Spinal cord (tissue), 10 donors: ENCODE data around the gene LPCAT1. TPM values are rescaled to one million over a fixed set of nuclear protein-coding genes. Genes with fewer than 3 reads are reported as not detected.

ENCODE experiments used
- DNase-seq, 6 donors: peaks; one replicate each; pipeline versions ENCODE4 v3.0.0 to v3.0.0-alpha.2; 2013 to 2015; ENCODE audit warnings: low spot score in 6 of 6, low read depth in 4 of 6
- H3K27ac ChIP-seq: one replicate; pipeline ENCODE4 v1.5.1; 2013; ENCODE audit warnings: low read depth, low read length, control low read depth
- H3K27me3 ChIP-seq: one replicate; pipeline ENCODE4 v1.6.1; 2013; ENCODE audit warnings: low read length; ENCODE audit not compliant: control insufficient read depth, insufficient read depth
- H3K36me3 ChIP-seq: one replicate; pipeline ENCODE4 v1.6.1; 2013; ENCODE audit warnings: low read length; ENCODE audit not compliant: control insufficient read depth, insufficient read depth
- H3K4me1 ChIP-seq: one replicate; pipeline ENCODE4 v1.6.1; 2013; ENCODE audit warnings: low read length; ENCODE audit not compliant: control insufficient read depth, insufficient read depth
- H3K4me3 ChIP-seq: one replicate; pipeline ENCODE4 v1.5.1; 2013; ENCODE audit warnings: low read depth, low read length, control low read depth
- H3K9me3 ChIP-seq: one replicate; pipeline ENCODE4 v1.6.1; 2013; ENCODE audit warnings: low read length; ENCODE audit not compliant: control insufficient read depth, insufficient read depth
- WGBS: methylation state at CpG from one replicate; pipeline ENCODE4 v1.1.5; 2013; ENCODE audit warnings: missing lambda C conversion rate; ENCODE audit not compliant: insufficient coverage; 5-methylcytosine and 5-hydroxymethylcytosine counted together
- polyA plus RNA-seq, 2 donors: library from polyadenylated mRNA; unstranded; fragments of 120-200 nt; gene quantifications; one replicate each; pipeline ENCODE4 v1.2.1, GENCODE V29; 2013; ENCODE audit not compliant: insufficient read length in 2 of 2
- total RNA-seq, 2 donors: library from RNA; depleted of rRNA in 1 of 2; stranded (reverse); fragments of 120-200 nt in 1 of 2; fragments of >200 nt in 1 of 2; gene quantifications; one replicate each; pipeline versions ENCODE4 v1.2.3 to v1.2.4, GENCODE V29; 2013 to 2014
- donor health status: healthy.

The LPCAT1 gene
- total and polyA plus RNA-seq, 4 donors: 54.3 to 144 (median 112) TPM

DNA sequence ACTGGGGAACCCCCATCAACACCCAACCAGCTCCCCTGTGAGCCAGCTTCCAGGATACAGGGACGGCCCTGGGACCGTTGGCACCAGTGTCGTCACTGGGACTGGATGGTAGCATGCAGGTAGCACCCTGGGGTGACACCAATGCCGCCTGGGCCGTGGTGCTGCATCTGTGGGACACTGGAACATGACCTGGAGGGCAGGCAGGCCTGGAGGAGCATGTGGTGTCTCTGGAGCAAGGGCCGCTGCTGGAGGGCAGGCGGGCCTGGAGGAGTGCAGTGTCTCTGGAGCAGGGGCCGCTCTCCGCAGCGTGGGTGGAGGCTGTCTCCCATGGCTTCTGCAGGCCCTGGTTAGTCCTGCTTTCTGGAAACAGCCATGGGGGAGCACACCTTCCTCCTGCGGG is 13.1 kb downstream of the LPCAT1 start:
- Histone ChIP-seq H3K9me3 (no peaks in the 10 kb centered on the region), H3K4me1 (peaks cover 61% of the 10 kb centered on the region), H3K27ac (no peak overlapping the region), H3K27me3 (no peaks in the 10 kb centered on the region), H3K36me3 (peaks cover 97% of the 10 kb centered on the region), H3K4me3 (no peak overlapping the region)
- WGBS: 94% methylated on average over 11 of the region's 11 CpGs
- DNase-seq: no peak

GRCh38 chr5:1510151-1510561 is 13.6 kb downstream of the LPCAT1 start:
- H3K27ac ChIP-seq: no peak overlapping the region
- H3K27me3 ChIP-seq: no peaks in the 10 kb centered on the region
- DNase-seq: no peak
- H3K4me3 ChIP-seq: no peak overlapping the region
- 89% methylated on average over 18 of the region's 18 CpGs for WGBS
- H3K36me3 ChIP-seq: peaks cover 93% of the 10 kb centered on the region
- H3K4me1 ChIP-seq: peaks cover 61% of the 10 kb centered on the region
- H3K9me3 ChIP-seq: no peaks in the 10 kb centered on the region

GRCh38 chr5:1509346-1510085 is 14.2 kb downstream of the LPCAT1 start:
- H3K4me1 ChIP-seq: peaks cover 60% of the 10 kb centered on the region
- no peak for DNase-seq
- no peak overlapping the region for H3K4me3 ChIP-seq

DNA sequence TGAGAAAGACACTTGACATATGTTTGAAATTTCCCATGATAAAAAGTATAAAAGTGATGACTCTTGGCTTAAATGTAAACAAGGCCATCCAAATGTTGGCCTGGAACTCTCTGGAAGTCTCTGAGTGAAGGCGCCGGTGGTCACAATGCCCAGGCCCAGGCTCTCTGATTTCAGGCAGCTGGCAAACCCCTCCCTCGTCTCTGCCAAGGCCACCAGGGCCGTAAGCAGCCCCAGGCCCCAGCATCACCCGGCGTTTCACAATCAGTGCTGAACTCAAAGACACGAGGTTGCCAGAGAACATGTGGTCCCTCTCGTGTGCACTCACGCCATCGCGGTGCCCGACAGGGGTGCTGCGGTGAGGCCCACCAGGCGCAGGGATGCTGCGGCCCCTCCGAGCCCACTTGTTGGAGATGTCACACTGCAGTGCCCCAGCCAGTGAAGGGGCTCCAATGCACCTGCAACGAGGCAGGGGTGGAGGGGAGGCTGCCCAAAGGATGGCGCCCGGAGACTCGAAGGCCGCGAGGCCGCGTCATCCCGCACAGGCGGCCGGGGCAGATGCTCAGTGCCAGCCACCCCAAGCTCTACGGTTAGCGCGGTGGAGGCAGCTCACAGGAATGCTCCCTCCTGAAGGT is 15.0 kb downstream of the LPCAT1 start:
- 84% methylated on average over 25 of the region's 30 CpGs for WGBS
- Histone ChIP-seq H3K9me3 (no peaks in the 10 kb centered on the region), H3K4me3 (no peak overlapping the region), H3K27ac (no peak overlapping the region), H3K4me1 (peaks cover 58% of the 10 kb centered on the region), H3K36me3 (peaks cover 81% of the 10 kb centered on the region), H3K27me3 (no peaks in the 10 kb centered on the region)
- DNase-seq: no peak

More at GRCh38 chr5:1509346-1510085, 14.2 kb downstream of the LPCAT1 start:
- Histone ChIP-seq H3K9me3 (no peaks in the 10 kb centered on the region), H3K27ac (no peak overlapping the region), H3K36me3 (peaks cover 87% of the 10 kb centered on the region), H3K27me3 (no peaks in the 10 kb centered on the region)
- 89% methylated on average over 23 of the region's 30 CpGs for WGBS

DNA sequence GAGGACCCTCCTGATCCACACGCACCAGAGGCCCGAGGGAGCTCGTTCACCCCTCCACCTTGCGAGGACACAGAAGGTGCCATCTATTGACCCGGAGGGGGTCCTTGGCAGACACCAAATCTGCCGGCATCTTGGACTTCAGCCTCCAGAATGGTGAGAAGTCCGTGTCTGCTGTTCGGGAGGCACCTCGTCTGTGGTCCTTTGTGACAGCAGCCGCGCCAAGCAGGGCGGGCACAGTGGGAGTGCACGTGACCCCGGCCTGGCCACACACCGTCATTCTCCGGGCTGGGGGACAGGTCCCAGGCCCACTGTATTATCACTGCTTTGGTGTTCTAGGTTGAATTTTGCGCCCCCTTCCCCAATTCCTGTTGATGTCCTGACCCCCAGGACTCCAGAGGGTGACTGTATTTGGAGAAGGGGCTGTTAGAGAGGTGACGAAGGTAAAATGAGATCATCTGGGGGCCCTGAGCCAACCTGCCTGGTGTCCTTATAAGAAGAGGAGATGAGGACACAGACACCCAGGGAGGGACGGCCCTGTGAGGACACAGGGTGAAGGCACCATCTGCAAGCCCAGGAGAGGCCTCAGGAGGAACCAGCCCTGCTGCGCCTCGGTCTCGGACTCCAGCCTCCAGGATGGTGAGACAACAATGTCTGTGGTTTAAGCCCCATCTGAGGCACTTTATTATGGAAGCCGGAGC is 15.7 kb downstream of the LPCAT1 start:
- no peak for DNase-seq
- Histone ChIP-seq H3K27me3 (no peaks in the 10 kb centered on the region), H3K36me3 (peaks cover 75% of the 10 kb centered on the region), H3K4me3 (no peak overlapping the region), H3K27ac (no peak overlapping the region), H3K4me1 (peaks cover 61% of the 10 kb centered on the region), H3K9me3 (no peaks in the 10 kb centered on the region)
- 90% methylated on average over 18 of the region's 23 CpGs for WGBS

- Histone ChIP-seq H3K27ac (no peak overlapping the region), H3K9me3 (no peaks in the 10 kb centered on the region), H3K4me3 (no peak overlapping the region), H3K4me1 (peaks cover 64% of the 10 kb centered on the region), H3K36me3 (peaks cover 68% of the 10 kb centered on the region), H3K27me3 (no peaks in the 10 kb centered on the region)
- WGBS: 81% methylated on average over 17 of the region's 17 CpGs
- DNase-seq: no peak
These were observed 16.3 kb downstream of the LPCAT1 start for GRCh38 chr5:1507457-1507856.

DNA sequence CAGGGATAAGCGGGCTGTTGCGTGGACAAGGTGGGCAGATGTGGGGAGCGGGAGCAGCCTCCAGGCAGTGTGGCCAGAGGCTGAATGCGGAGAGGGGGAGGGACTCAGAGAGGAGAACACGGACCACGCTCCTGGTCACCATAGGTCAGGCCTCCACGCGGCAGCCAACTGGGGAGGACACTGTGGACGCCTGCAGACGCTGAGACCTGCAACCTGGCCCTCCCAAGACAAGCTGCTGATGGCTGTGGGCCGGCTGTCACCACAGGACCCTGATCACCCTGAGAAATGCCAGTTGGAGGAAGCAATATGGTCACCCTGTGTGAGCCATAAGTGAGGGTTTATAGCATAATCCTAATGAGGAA is 16.8 kb downstream of the LPCAT1 start:
- 86% methylated on average over 11 of the region's 11 CpGs for WGBS
- no peak for DNase-seq
- H3K27me3 ChIP-seq: no peaks in the 10 kb centered on the region
- H3K4me3 ChIP-seq: no peak overlapping the region
- no peaks in the 10 kb centered on the region for H3K9me3 ChIP-seq
- peaks cover 65% of the 10 kb centered on the region for H3K36me3 ChIP-seq
- peaks cover 69% of the 10 kb centered on the region for H3K4me1 ChIP-seq
- H3K27ac ChIP-seq: peak overlapping the region; percentile 22

DNA sequence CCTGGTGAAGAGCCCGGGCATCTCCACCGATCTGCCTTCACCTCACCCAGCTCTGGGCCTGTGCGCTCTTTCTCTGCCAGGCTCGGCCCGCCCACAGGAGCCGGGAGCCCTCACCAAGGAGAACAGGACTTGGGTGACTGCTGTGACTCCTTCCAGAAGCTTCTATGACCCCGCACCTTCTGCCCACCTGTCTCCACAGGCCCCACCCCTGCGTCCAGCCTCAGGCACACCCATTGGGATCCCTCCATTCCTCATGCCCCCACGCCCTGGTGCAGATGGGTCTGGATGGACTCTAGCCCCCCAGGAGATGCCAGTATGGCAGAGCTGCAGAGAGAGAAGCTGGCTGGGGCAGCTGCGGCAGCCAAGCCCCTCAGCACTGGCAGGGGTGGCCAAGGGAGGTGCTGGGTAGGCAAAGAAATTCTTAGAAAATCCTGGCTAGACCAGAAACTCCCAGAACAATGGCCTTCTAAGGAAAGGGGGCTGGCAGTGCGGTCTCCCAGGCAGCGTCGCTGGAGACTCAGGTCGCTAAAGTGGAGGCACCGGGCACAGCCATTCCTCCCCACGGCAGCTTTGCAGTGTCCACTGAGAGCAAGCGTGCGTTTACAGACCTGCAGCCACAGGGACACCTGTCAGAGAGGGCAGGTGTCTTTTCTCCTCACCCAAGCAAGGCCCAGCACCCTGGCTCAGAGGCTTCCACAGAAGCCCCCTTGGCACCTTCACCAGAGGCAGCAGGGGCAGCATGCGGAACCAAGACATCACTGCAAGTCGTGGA is 17.3 kb downstream of the LPCAT1 start:
- Histone ChIP-seq H3K4me3 (no peak overlapping the region), H3K36me3 (peaks cover 65% of the 10 kb centered on the region), H3K4me1 (peaks cover 74% of the 10 kb centered on the region), H3K9me3 (no peaks in the 10 kb centered on the region), H3K27ac (peak overlapping the region; percentile 33), H3K27me3 (no peaks in the 10 kb centered on the region)
- 49% methylated on average over 17 of the region's 20 CpGs for WGBS
- peak in 1 of 6 donors; percentile 53 for DNase-seq

GRCh38 chr5:1505506-1506241 is 18.1 kb downstream of the LPCAT1 start:
- Histone ChIP-seq H3K36me3 (peaks cover 65% of the 10 kb centered on the region), H3K4me1 (peaks cover 82% of the 10 kb centered on the region), H3K9me3 (no peaks in the 10 kb centered on the region), H3K27ac (peak overlapping the region; percentile 33), H3K4me3 (no peak overlapping the region), H3K27me3 (no peaks in the 10 kb centered on the region)
- WGBS: 66% methylated on average over 24 of the region's 24 CpGs
- peak in 2 of 6 donors; percentile 28 to 50 for DNase-seq
